ENCODE results near the gene ACP4.
A peak's percentile ranks its signal among the peaks of the same experiment; 100 is the strongest.

The ACP4 gene

DNA sequence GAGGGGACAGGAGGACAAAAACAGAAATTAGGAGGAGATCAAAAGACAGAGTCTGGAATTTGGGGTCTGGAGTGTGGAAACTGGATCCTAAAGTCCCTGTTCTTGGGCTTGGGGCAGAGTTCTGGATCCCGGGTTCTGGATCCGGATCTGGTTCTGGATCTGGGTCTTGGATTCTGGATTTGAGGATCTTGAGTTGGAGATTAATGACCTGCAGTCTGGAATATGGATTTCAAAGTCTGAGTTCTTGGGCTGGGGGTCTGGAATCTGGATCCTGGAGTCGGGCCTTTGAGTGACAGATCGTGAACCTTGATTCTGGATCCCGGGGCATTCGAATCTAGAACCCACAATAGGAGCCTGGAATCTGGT, 43.6 kb downstream of the ACP4 start:
- TF ChIP-seq, protein P1, sequence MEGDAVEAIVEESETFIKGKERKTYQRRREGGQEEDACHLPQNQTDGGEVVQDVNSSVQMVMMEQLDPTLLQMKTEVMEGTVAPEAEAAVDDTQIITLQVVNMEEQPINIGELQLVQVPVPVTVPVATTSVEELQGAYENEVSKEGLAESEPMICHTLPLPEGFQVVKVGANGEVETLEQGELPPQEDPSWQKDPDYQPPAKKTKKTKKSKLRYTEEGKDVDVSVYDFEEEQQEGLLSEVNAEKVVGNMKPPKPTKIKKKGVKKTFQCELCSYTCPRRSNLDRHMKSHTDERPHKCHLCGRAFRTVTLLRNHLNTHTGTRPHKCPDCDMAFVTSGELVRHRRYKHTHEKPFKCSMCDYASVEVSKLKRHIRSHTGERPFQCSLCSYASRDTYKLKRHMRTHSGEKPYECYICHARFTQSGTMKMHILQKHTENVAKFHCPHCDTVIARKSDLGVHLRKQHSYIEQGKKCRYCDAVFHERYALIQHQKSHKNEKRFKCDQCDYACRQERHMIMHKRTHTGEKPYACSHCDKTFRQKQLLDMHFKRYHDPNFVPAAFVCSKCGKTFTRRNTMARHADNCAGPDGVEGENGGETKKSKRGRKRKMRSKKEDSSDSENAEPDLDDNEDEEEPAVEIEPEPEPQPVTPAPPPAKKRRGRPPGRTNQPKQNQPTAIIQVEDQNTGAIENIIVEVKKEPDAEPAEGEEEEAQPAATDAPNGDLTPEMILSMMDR (IDR thresholded peaks at IDR 0.05; ENCODE audit: extremely low read depth, missing control alignments), result no peak
- no peak for DNase-seq (ENCODE audit: low spot score)

DNA sequence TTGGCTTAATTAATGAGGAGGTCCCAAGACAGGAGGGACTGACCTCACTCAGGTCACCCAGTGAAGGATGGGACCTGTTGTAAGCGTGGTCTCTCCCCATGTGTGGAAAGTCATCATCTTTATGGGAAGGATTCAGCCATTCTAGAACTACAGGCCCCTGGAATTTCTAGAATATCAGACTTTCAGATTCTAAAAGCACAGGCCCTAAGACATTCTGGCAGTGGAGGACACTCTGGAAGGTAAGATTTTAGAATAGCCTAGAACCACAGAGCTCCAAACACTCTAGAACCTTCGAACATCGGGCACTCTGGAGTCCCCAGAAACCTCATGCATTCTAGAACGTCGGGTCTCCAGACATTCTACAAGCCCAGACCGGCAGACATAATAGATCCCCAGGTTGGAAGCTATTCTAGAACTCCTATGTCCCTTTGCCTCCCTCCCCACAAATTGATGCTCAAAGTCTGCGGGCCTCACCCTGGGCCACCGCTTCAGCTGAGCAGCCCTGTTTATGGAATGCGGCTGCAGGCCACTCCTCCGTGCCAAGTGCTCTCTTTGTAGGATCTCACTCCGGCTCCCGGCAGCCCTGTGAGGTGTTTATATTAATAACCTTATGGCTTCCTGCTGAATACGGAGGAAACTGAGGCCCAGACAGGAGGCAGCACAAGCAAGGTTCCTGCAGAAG, 45.0 kb downstream of the ACP4 start:
- TF ChIP-seq, protein P1 (IDR thresholded peaks at IDR 0.05; ENCODE audit: extremely low read depth, missing control alignments), result no peak
- DNase-seq (ENCODE audit: low spot score), result no peak

DNA sequence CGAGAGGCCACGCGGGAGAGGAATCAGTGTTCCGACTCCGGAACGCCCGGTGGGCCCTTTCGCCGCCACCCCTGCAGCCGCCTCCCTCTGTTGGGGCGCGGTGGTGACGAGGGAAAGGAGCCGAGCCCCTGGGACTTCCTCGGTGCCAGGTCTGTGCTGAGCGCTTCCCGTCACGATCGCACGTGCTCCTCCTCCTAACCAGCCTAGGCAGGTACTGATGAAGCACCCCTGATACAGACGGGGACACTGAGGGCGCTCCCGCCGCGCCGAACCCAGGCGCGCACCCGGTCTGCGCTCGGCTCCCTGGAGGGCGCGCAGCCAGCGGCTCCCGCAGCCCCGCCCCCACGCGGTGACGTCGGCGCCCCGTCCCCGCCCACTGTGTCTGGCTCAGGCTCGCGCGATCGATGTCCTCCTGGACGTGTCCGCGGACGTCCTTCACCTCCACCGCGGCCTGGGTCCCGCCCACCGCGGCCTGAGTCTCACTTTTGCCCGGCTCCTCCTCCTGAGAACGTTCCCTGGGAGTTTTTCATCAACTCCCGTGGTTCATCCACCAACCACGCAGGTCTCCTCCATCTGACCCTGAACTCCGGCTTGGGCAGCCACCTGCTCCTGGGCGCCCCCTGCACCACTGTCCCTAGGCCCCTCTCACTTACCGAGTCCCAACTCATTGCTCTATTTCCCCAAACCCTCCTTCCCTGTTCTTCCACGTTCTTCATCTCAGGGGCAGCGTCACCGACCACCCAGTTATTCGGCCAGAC, 45.7 kb downstream of the ACP4 start:
- peak; percentile 93 for DNase-seq (ENCODE audit: low spot score)
- TF ChIP-seq, protein P1 (IDR thresholded peaks at IDR 0.05; ENCODE audit: extremely low read depth, missing control alignments), result no peak

DNA sequence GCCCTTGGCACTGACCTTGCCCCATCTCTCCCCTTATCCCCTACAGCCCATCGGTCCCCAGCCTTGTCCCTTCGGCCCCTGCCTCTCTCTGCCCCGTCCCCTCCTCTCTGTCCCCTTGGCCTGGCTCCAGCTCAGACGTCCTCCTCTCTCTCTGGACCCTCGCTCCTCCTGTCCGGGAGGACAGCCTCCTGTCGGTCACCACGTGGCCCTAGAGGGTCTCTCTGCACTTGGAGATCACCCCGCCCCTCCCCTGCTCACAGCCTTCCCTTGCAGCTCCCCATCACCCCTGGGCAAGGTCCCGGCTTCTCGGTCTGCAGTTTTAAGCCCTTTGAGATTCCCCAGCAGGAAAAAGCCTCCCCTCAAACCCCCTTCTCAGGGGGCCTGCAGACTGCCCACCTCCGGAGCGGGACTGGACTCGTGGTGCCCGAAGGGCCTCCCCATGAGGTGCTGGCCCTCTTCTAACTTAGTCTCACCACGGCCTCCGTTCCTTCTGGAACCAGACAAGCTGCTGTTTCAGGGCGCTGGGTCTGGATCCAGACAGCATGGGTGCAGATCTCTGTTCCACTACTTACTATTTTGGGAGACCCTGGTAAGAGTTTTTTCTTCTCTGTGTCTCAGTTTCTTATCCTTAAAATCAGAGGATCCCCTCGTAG, 46.5 kb downstream of the ACP4 start:
- peak; percentile 23 for DNase-seq (ENCODE audit: low spot score)
- TF ChIP-seq, protein P1 (IDR thresholded peaks at IDR 0.05; ENCODE audit: extremely low read depth, missing control alignments), result no peak

DNA sequence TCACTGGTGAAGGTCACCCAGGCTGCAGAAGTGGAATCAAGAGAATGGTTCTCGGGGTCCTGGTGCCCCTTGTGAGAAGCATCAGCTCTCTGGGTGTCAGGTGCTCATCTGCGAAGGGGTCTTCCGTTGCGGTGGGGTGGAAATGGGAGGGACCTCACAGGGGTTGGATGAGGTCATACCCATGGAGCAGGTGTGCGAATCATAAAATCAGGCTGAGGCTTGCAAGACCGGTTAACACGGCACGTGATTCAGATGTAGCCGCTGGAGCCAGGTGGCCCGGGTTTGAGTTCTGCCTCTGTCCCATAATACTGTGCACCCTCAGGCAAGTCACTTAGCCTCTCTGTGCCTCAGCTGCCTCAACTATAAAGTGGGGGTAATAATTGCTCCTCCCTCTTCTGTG, 47.1 kb downstream of the ACP4 start:
- TF ChIP-seq, protein P1 (IDR thresholded peaks at IDR 0.05; ENCODE audit: extremely low read depth, missing control alignments), result no peak

DNA sequence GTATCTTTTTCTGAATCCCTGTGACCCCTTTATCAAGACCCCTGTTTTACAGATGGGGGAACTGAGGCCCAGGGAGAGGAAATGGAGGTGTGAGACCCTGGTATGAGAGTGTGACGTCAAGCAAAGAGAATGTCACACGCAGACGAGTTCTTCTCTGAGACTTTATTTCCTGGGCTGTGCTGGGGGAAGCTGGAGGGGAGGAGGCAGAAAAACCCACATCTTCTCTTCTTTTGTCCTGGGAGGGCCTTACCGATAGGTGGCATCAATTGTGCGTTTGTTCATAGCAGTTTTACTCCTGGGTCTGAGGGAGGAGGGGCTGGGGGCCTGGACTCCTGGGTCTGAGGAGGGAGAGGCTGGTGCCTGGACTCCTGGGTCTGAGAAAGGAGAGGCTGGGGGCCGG, 48.0 kb downstream of the ACP4 start:
- peak; percentile 72 for DNase-seq (ENCODE audit: low spot score)
- TF ChIP-seq, protein P1 (IDR thresholded peaks at IDR 0.05; ENCODE audit: extremely low read depth, missing control alignments), result peak; percentile 46

More for the DNA sequence above, 47.1 kb downstream of the ACP4 start:
- DNase-seq (ENCODE audit: low spot score), result no peak
